PC-3 (cell line): Measurements from ENCODE around the gene SCIMP. TPM values are rescaled to one million over a fixed set of nuclear protein-coding genes. Genes with fewer than 3 reads are reported as not detected.

Experiments used
- ATAC-seq: fragments of 200-7000 bp; cut with Tn5 transposase; 2 replicates; pipeline ENCODE4 v1.9.1; 2020; ENCODE audit warnings: mild to moderate bottlenecking, moderate library complexity
- BruUV-seq: library from RNA; stranded (reverse); fragments of 400-500 nt; replicated peaks from 2 replicates; lab custom pipeline; 2021; lab: Mats Ljungman, UMichigan
- CTCF ChIA-PET: fragments of 300-600 bp; sonication (Branson Sonifier 250); formaldehyde crosslinking; loops from one replicate; lab custom pipeline; 2022; ENCODE audit warnings: antibody characterized with exemption; lab: Charles Lee
- POLR2A ChIA-PET: fragments of 300-600 bp; sonication (Branson Sonifier 250); formaldehyde crosslinking; loops from one replicate; lab custom pipeline; 2022; ENCODE audit warnings: antibody characterized with exemption; ENCODE audit not compliant: unreplicated experiment; lab: Charles Lee
- DNase-seq: peaks from one replicate; pipeline ENCODE4 v3.0.0-alpha.2; 2015
- H2AFZ ChIP-seq: fragments of 300-600 bp; sonication (generic); 2 replicates; pipeline ENCODE4 v1.6.0; 2016; ENCODE audit warnings: antibody characterized with exemption, low read length
- H3F3A ChIP-seq: fragments of 300-600 bp; sonication (generic); one replicate; pipeline ENCODE4 v1.6.0; 2017; ENCODE audit warnings: antibody characterized with exemption, low read length, control low read depth, mild to moderate bottlenecking; ENCODE audit not compliant: unreplicated experiment
- H3K27ac ChIP-seq: fragments of 300-600 bp; sonication (generic); 2 replicates; pipeline ENCODE4 v1.5.1; 2016; ENCODE audit warnings: mild to moderate bottlenecking, low read length
- H3K27me3 ChIP-seq: fragments of 300-600 bp; sonication (generic); 2 replicates; pipeline ENCODE4 v1.6.1; 2016; ENCODE audit warnings: low read length, mixed read lengths
- H3K36me3 ChIP-seq: fragments of 300-600 bp; sonication (generic); 2 replicates; pipeline ENCODE4 v1.6.1; 2016; ENCODE audit warnings: low read depth, mixed run types, low read length, mixed read lengths
- H3K4me1 ChIP-seq: fragments of 300-600 bp; sonication (generic); 2 replicates; pipeline ENCODE4 v1.5.1; 2016; ENCODE audit warnings: low read length; ENCODE audit not compliant: insufficient read depth
- H3K4me2 ChIP-seq: fragments of 300-600 bp; sonication (generic); 2 replicates; pipeline ENCODE4 v1.6.0; 2016; ENCODE audit warnings: low read length
- H3K4me3 ChIP-seq: fragments of 300-600 bp; sonication (generic); 2 replicates; pipeline ENCODE4 v1.5.1; 2016; ENCODE audit warnings: mild to moderate bottlenecking, low read length, mixed read lengths
- H3K79me2 ChIP-seq: fragments of 300-600 bp; sonication (generic); 2 replicates; pipeline ENCODE4 v1.6.1; 2017; ENCODE audit warnings: low read length, mixed read lengths
- H3K9ac ChIP-seq: fragments of 300-600 bp; sonication (generic); 2 replicates; pipeline ENCODE4 v1.6.0; 2016; ENCODE audit warnings: mild to moderate bottlenecking, low read length
- H3K9me2 ChIP-seq: fragments of 300-600 bp; sonication (generic); replicated peaks from 2 replicates; pipeline ENCODE4 v1.6.1; 2016; ENCODE audit warnings: mixed run types, low read length, mixed read lengths
- H3K9me3 ChIP-seq: fragments of 300-600 bp; sonication (generic); 2 replicates; pipeline ENCODE4 v1.6.1; 2016; ENCODE audit warnings: low read length, mixed read lengths
- H4K20me1 ChIP-seq: fragments of 300-600 bp; sonication (generic); 2 replicates; pipeline ENCODE4 v1.6.1; 2016; ENCODE audit warnings: low read length, mixed read lengths
- EZH2 ChIP-seq: fragments of 300-600 bp; sonication (generic); IDR thresholded peaks from one replicate; pipeline ENCODE4 v1.6.1; 2017; ENCODE audit warnings: antibody characterized with exemption, mild to moderate bottlenecking, low read length; ENCODE audit not compliant: unreplicated experiment
- EZH2phosphoT487 ChIP-seq: fragments of 300-600 bp; sonication (generic); IDR thresholded peaks from 2 replicates; pipeline ENCODE4 v1.6.1; 2018; ENCODE audit warnings: mild to moderate bottlenecking, antibody characterized with exemption, low read length, borderline replicate concordance
- intact Hi-C: fragments of 100-400 bp; cut with micrococcal nuclease; formaldehyde crosslinking; loops from 2 replicates; pipeline ENCODE4 v1.9.0; 2023
- total RNA-seq: library from RNA; depleted of rRNA; stranded (reverse); fragments of >200 nt; gene quantifications from 2 replicates; pipeline ENCODE4 v1.2.3, GENCODE V29; 2014
- TF ChIP-seq, protein P1 (sequence below): fragments of 300-600 bp; sonication (generic); conservative IDR thresholded peaks from 2 replicates; pipeline ENCODE4 v1.5.1; 2017; ENCODE audit warnings: antibody characterized with exemption, low read depth, mild to moderate bottlenecking, low read length

The SCIMP gene
- total RNA-seq, 1 experiment from 2014 or later = not detected

DNA sequence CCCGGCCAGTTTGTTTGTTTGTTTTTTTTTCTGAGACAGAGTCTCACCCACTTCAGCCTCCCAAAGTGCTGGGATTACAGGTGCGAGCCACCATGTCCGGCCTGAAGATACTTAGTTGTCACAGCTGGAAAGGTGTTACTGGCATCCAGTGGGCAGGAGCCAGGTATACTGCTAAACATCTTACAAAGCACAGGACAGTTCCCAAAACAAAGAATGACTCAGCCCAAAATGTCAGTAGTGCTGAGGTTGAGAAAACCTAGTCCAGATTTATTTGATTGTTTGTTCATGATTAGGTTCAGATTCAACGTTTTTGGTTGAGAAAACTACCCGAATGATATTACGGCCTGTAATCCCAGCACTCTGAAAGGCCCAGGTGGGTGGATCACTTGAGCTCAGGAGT, 28.8 kb upstream of the SCIMP start:
- CTCF ChIA-PET = no interaction called here

DNA sequence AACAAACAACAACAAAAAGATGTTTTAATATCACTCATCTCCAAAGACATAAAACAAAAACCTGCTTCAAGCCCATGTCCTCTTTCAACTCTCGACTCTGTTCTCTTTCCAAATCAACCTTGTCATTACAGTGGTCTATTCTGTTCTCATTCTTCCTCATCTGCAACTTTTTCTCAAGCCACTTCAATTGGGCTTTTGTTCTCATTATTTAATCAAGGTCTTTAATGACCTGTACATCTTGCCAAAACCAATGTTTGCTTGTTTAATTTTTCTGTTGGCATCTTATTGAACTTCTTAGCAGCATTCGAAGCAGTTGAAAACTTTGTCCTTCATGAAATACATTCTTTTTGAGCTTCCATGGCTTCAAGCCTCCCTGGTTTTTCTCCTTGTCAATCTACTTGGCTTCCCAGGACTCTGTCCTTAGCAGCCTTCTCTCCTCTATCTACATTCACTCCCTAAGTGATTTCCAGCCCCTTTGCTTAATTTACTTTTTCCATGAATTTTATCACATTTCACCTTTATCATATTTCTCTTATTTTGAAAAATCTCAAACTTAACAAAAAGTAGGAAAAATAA, 27.8 kb upstream of the SCIMP start:
- no peaks in the 10 kb centered on the region for H3K36me3 ChIP-seq
- DNase-seq (peak; percentile 14), ATAC-seq (peak; percentile 23; the same call in 1 of the 2 replicates)
- H4K20me1 ChIP-seq = no peaks in the 10 kb centered on the region
- intact Hi-C loops = no loop called here
- peaks cover 28% of the 10 kb centered on the region for H3K4me1 ChIP-seq
- POLR2A ChIA-PET = no interaction called here
- BruUV-seq = no TSS peak
- no peak overlapping the region for H3K9ac ChIP-seq
- no peaks in the 10 kb centered on the region for H3F3A ChIP-seq
- H3K4me2 ChIP-seq = no peak overlapping the region
- CTCF ChIA-PET = no interaction called here
- H3K79me2 ChIP-seq = no peaks in the 10 kb centered on the region
- TF ChIP-seq, protein P1, sequence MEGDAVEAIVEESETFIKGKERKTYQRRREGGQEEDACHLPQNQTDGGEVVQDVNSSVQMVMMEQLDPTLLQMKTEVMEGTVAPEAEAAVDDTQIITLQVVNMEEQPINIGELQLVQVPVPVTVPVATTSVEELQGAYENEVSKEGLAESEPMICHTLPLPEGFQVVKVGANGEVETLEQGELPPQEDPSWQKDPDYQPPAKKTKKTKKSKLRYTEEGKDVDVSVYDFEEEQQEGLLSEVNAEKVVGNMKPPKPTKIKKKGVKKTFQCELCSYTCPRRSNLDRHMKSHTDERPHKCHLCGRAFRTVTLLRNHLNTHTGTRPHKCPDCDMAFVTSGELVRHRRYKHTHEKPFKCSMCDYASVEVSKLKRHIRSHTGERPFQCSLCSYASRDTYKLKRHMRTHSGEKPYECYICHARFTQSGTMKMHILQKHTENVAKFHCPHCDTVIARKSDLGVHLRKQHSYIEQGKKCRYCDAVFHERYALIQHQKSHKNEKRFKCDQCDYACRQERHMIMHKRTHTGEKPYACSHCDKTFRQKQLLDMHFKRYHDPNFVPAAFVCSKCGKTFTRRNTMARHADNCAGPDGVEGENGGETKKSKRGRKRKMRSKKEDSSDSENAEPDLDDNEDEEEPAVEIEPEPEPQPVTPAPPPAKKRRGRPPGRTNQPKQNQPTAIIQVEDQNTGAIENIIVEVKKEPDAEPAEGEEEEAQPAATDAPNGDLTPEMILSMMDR = no peak
- no peak for TF ChIP-seq EZH2
- TF ChIP-seq EZH2phosphoT487 = no peak
- no peaks in the 10 kb centered on the region for H3K9me2 ChIP-seq
- H3K4me3 ChIP-seq = no peak overlapping the region
- H3K27me3 ChIP-seq = no peaks in the 10 kb centered on the region
- H2AFZ ChIP-seq = no peak overlapping the region
- H3K27ac ChIP-seq = no peak overlapping the region
- H3K9me3 ChIP-seq = no peaks in the 10 kb centered on the region

More for the DNA sequence above, 28.8 kb upstream of the SCIMP start:
- no peaks in the 10 kb centered on the region for H3K27me3 ChIP-seq
- BruUV-seq = no TSS peak
- no peak overlapping the region for H2AFZ ChIP-seq
- no peaks in the 10 kb centered on the region for H3F3A ChIP-seq
- ATAC-seq = 0 out of 2 replicates have a peak, but pooled peaks have one; percentile 23
- no peaks in the 10 kb centered on the region for H3K9me2 ChIP-seq
- no peaks in the 10 kb centered on the region for H4K20me1 ChIP-seq
- DNase-seq = peak; percentile 59
- intact Hi-C loops = no loop called here
- POLR2A ChIA-PET = no interaction called here
- H3K9me3 ChIP-seq = no peaks in the 10 kb centered on the region
- no peaks in the 10 kb centered on the region for H3K79me2 ChIP-seq
- H3K27ac ChIP-seq = no peak overlapping the region
- H3K4me2 ChIP-seq = no peak overlapping the region; the same call in 1 of the 2 replicates
- TF ChIP-seq, protein P1 = no peak
- no peak for TF ChIP-seq EZH2phosphoT487
- TF ChIP-seq EZH2 = no peak
- no peak overlapping the region for H3K9ac ChIP-seq
- H3K4me3 ChIP-seq = no peak overlapping the region
- H3K4me1 ChIP-seq = peaks cover 28% of the 10 kb centered on the region
- no peaks in the 10 kb centered on the region for H3K36me3 ChIP-seq

DNA sequence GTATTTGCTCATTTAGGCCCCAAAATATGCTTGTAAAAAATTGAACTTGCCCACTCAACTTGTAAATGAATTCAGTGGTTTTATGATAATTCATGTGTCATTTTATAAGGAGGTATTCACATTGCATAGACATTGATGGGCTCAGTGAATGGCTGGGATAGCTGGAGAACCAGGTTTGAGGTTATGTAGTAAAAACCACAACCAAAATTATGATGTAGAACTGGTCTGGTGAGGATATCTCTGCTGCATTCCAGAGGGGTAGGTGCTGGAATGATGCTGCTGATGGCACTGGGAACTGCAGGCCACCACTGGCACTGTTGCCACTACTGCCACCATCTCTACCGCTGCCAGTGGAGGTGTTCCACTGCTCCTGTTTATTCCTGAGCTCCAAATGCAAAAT, 25.9 kb upstream of the SCIMP start:
- no peaks in the 10 kb centered on the region for H3K9me3 ChIP-seq
- intact Hi-C loops = no loop called here
- no TSS peak for BruUV-seq
- no peaks in the 10 kb centered on the region for H3F3A ChIP-seq
- peak overlapping the region; percentile 62 for H3K27ac ChIP-seq
- H3K4me3 ChIP-seq = no peak overlapping the region
- no peak overlapping the region for H3K9ac ChIP-seq
- peaks cover 28% of the 10 kb centered on the region for H3K4me1 ChIP-seq
- H4K20me1 ChIP-seq = no peaks in the 10 kb centered on the region
- peak; percentile 87 for ATAC-seq
- ChIA-PET POLR2A (interaction anchor here (0.6 kb wide), 1 partner anchor 21 kb away, joined by 5 read pairs; no protein-coding TSS in a partner anchor), CTCF (interaction anchor here (0.5 kb wide), 1 partner anchor 21 kb away, joined by 3 read pairs; the partner anchor contains the start of gene RABEP1)
- no peak overlapping the region for H2AFZ ChIP-seq
- TF ChIP-seq, protein P1 = no peak
- H3K27me3 ChIP-seq = no peaks in the 10 kb centered on the region
- H3K9me2 ChIP-seq = no peaks in the 10 kb centered on the region
- H3K79me2 ChIP-seq = no peaks in the 10 kb centered on the region
- peak; percentile 91 for DNase-seq
- 0 out of 2 replicates have a peak overlapping the region, but pooled peaks have one; percentile 23 for H3K4me2 ChIP-seq
- H3K36me3 ChIP-seq = no peaks in the 10 kb centered on the region
